ENCODE measurements around the gene SNAPC2.

- TF ChIP-seq POLR2A (IDR thresholded peaks at IDR 0.05), result no peak
- TF ChIP-seq CTCF (IDR thresholded peaks at IDR 0.05), result no peak
Observed at GRCh38 chr19:7909471-7910067, 10.6 kb upstream of the SNAPC2 start.

Measured in thyroid gland (tissue), 4 donors.